DOHH2 (cell line): ENCODE measurements around the gene C11orf71.

Source experiments
- H3F3A ChIP-seq: fragments of 200-600 bp; sonication (generic), shearing (Covaris generic); 2 replicates; pipeline ENCODE4 v1.6.0; 2016; ENCODE audit warnings: antibody characterized with exemption, mild to moderate bottlenecking; ENCODE audit not compliant: control insufficient read depth, insufficient read depth
- H3K27ac ChIP-seq: fragments of 200-600 bp; sonication (generic); 2 replicates; pipeline ENCODE4 v1.5.1; 2014; ENCODE audit warnings: low read depth, mild to moderate bottlenecking, low read length, moderate library complexity
- H3K27me3 ChIP-seq: fragments of 200-600 bp; sonication (generic); 2 replicates; pipeline ENCODE4 v1.6.1; 2014; ENCODE audit warnings: mild to moderate bottlenecking, low read length, mixed read lengths; ENCODE audit not compliant: control insufficient read depth
- H3K36me3 ChIP-seq: fragments of 200-600 bp; sonication (generic); 2 replicates; pipeline ENCODE4 v1.6.1; 2014; ENCODE audit warnings: mild to moderate bottlenecking, low read length, moderate library complexity, mixed read lengths; ENCODE audit not compliant: control insufficient read depth
- H3K4me1 ChIP-seq: fragments of 200-600 bp; sonication (generic); 2 replicates; pipeline ENCODE4 v1.6.1; 2014; ENCODE audit warnings: mild to moderate bottlenecking, low read length, mixed read lengths; ENCODE audit not compliant: control insufficient read depth
- H3K4me2 ChIP-seq: fragments of 200-600 bp; sonication (generic); 2 replicates; pipeline ENCODE4 v1.6.0; 2014; ENCODE audit warnings: mild to moderate bottlenecking, low read length, moderate library complexity
- H3K4me3 ChIP-seq: fragments of 200-600 bp; sonication (generic); 2 replicates; pipeline ENCODE4 v1.5.1; 2014; ENCODE audit warnings: mild to moderate bottlenecking, low read length, mixed read lengths
- H3K79me2 ChIP-seq: fragments of 200-600 bp; sonication (generic); 2 replicates; pipeline ENCODE4 v1.6.1; 2014; ENCODE audit warnings: mild to moderate bottlenecking, low read length, mixed read lengths; ENCODE audit not compliant: control insufficient read depth
- H3K9me2 ChIP-seq: fragments of 200-600 bp; sonication (generic); replicated peaks from 2 replicates; pipeline ENCODE4 v1.6.1; 2014; ENCODE audit warnings: mild to moderate bottlenecking, low read length, mixed read lengths; ENCODE audit not compliant: control insufficient read depth
- H3K9me3 ChIP-seq: fragments of 200-600 bp; sonication (generic); 2 replicates; pipeline ENCODE4 v1.6.1; 2014; ENCODE audit warnings: antibody characterized with exemption, low read length, mixed read lengths; ENCODE audit not compliant: control insufficient read depth, insufficient read depth
- H4K20me1 ChIP-seq: fragments of 200-600 bp; sonication (generic); 2 replicates; pipeline ENCODE4 v1.6.0; 2014; ENCODE audit warnings: low read depth, mild to moderate bottlenecking, antibody characterized with exemption, low read length, moderate library complexity; ENCODE audit not compliant: control insufficient read depth, insufficient read depth
- CTCF ChIP-seq: fragments of 200-600 bp; sonication (generic); IDR thresholded peaks from one replicate; pipeline ENCODE4 v1.5.1; 2014; ENCODE audit warnings: antibody characterized with exemption, mild to moderate bottlenecking, low read depth, low read length; ENCODE audit not compliant: poor library complexity, severe bottlenecking
- EZH2phosphoT487 ChIP-seq: fragments of 200-600 bp; sonication (generic); IDR thresholded peaks from 2 replicates; pipeline ENCODE4 v1.6.1; 2017; ENCODE audit warnings: borderline replicate concordance, mild to moderate bottlenecking, antibody characterized with exemption, low read length, moderate library complexity, mixed read lengths

The C11orf71 gene

DNA sequence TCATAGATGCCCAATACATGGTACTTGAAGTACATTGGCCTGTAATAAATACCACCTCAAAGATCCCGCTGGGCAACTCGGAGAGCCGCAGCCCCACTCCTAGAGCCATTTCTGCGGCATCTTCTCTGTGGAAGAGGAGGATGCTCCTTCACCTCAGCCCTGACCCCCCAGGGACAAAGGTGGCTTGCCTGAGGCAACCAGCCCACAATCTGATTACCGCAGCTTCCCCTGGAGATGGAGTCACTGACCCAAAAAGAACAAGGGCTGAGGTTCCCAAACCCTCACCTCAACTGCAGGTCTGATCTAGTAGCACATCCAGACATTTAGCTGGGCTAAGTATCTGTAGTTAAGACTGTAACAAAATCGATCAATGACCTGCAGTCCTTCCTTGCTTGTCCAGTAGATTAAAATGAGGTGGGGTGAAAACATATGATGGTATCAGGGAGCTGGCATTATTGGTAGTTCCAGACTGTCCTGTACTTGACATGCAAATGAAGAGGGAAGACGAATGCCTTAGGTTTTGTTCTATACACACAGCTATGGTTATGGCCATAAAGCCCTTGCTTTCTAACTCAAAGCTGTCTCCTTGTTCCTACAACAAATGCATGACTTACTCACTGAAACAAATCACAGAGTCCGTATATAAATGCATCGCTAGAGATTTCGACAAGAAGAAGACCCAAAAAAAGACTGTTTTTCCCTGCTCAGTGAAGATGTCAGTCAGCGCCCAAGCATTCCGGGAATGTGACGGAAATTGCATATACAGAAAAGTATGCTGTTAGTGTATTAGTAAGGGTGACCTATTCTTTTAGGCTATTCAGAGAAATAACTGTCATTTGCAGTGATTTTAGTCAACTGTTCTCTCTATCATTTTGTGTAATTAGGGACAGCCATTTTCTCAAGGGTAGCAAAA is 33.7 kb downstream of the C11orf71 start:
- H3K9me3 ChIP-seq, result no peaks in the 10 kb centered on the region

GRCh38 chr11:114362958-114363357 is 37.4 kb downstream of the C11orf71 start:
- no peaks in the 10 kb centered on the region for H4K20me1 ChIP-seq
- H3K4me2 ChIP-seq, result no peak overlapping the region
- H3F3A ChIP-seq, result no peaks in the 10 kb centered on the region
- TF ChIP-seq CTCF (no peak), EZH2phosphoT487 (no peak)
- no peak overlapping the region for H3K4me3 ChIP-seq
- H3K27me3 ChIP-seq, result 0 out of 2 replicates have a peak, but pooled peaks cover 3% of the 10 kb centered on the region
- no peaks in the 10 kb centered on the region for H3K9me3 ChIP-seq
- H3K4me1 ChIP-seq, result no peaks in the 10 kb centered on the region
- H3K79me2 ChIP-seq, result no peaks in the 10 kb centered on the region
- H3K9me2 ChIP-seq, result no peaks in the 10 kb centered on the region
- H3K36me3 ChIP-seq, result no peaks in the 10 kb centered on the region
- no peak overlapping the region for H3K27ac ChIP-seq

More for the DNA sequence above, 33.7 kb downstream of the C11orf71 start:
- no peaks in the 10 kb centered on the region for H4K20me1 ChIP-seq
- H3K36me3 ChIP-seq, result no peaks in the 10 kb centered on the region
- no peak overlapping the region for H3K4me2 ChIP-seq
- H3K4me1 ChIP-seq, result no peaks in the 10 kb centered on the region
- no peak for TF ChIP-seq EZH2phosphoT487
- no peak for TF ChIP-seq CTCF
- H3K4me3 ChIP-seq, result no peak overlapping the region
- no peaks in the 10 kb centered on the region for H3F3A ChIP-seq
- H3K27ac ChIP-seq, result no peak overlapping the region
- H3K27me3 ChIP-seq, result 0 out of 2 replicates have a peak, but pooled peaks cover 3% of the 10 kb centered on the region
- no peaks in the 10 kb centered on the region for H3K9me2 ChIP-seq
- H3K79me2 ChIP-seq, result no peaks in the 10 kb centered on the region

GRCh38 chr11:114362326-114362725 is 38.0 kb downstream of the C11orf71 start:
- no peak for TF ChIP-seq CTCF
- TF ChIP-seq EZH2phosphoT487, result no peak
- Histone ChIP-seq H3F3A (no peaks in the 10 kb centered on the region), H3K9me3 (no peaks in the 10 kb centered on the region), H4K20me1 (no peaks in the 10 kb centered on the region), H3K4me2 (no peak overlapping the region), H3K27me3 (no peaks in the 10 kb centered on the region), H3K9me2 (no peaks in the 10 kb centered on the region), H3K79me2 (no peaks in the 10 kb centered on the region), H3K27ac (no peak overlapping the region), H3K36me3 (no peaks in the 10 kb centered on the region), H3K4me1 (no peaks in the 10 kb centered on the region), H3K4me3 (no peak overlapping the region)
